NCI-H2171 treated with DMSO at 0.1 percent for 48 hours (cell line): Measurements from ENCODE around the gene GTF2IRD1.
"Not testable (repeated sequence)": the region's sequence is repeated elsewhere in the genome, so short reads cannot be mapped to it uniquely, and the experiment has no call there.

ENCODE experiments used
- DNase-seq: peaks from one replicate; lab custom pipeline; 2025; lab: John Stamatoyannopoulos, UW

GTF2IRD1 gene

DNA sequence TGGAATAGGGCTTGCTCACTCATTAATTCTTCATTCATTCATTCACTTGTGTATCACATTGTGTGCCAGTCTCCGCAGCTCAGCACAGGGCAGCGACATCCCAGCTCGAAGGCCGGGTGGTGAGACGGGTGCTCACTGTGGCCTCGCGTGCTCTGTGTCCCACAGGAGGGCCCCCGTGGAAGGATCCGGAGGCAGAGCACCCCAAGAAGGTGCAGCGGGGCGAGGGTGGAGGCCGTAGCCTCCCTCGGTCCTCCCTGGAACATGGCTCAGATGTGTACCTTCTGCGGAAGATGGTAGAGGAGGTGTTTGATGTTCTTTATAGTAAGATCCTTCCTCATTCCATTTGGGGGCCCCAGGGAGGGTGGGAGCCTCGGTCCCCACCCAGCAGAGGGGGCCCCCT, 61.6 kb downstream of the GTF2IRD1 start:
- DNase-seq, result no peak

DNA sequence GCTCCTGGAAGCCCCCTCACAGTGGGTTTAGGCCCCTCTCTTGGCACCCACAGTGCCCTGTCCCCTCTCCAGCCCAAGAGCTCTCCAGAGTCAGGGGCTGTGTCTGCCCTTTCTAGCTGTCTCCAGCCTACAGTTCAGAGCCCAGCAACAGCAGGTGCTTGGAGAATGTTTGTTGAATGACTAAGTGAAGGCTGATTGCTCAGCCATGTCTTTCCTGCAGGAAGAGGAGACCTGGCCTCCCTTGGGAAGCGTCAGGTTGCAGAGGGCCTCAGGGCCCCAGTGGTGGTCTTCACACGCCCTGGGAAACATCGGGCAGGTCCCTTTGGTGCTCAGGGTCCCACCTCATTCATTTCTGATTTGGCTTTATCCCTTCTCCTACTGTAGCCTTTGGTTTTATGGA, 62.5 kb downstream of the GTF2IRD1 start:
- no peak for DNase-seq

DNA sequence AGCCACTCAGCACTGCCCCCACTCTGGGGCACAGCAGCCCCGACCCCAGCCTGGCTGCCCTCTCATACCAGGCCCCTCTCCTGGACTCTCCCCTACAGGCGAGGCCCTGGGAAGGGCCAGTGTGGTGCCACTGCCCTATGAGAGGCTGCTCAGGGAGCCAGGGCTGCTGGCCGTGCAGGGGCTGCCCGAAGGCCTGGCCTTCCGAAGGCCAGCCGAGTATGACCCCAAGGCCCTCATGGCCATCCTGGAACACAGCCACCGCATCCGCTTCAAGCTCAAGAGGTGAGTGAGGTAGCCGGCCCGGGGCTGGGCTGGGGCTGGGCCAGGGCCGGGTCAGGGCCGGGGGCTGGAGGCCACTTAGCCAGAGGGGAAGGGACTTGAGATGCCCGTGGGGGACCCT, 64.3 kb downstream of the GTF2IRD1 start:
- DNase-seq, result no peak

DNA sequence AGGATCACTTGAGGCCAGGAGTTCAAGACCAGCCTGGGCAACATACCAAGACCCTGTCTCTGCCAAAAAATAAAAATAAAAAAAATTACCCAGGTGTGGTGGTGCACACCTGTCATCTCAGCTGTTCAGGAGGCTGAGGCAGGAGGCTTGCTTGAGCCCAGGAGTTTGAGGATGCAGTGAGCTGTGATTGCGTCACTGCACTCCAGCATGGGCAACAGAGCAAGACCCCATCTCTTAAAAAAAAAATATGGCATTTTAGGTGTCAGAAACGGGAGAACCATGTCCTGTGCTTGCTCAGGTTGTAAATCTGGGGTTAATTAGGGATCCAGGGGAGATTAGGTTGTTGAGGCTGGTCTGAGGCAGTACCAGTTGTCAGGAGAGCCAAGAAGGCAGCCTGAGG, 64.9 kb downstream of the GTF2IRD1 start:
- DNase-seq, result no peak

DNA sequence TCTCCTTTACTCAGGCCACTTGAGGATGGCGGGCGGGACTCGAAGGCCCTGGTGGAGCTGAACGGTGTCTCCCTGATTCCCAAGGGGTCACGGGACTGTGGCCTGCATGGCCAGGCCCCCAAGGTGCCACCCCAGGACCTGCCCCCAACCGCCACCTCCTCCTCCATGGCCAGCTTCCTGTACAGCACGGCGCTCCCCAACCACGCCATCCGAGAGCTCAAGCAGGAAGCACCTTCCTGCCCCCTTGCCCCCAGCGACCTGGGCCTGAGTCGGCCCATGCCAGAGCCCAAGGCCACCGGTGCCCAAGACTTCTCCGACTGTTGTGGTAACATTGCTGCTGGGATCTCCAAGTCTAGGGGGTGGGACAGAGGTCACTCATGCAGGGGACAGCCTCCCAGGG, 65.7 kb downstream of the GTF2IRD1 start:
- DNase-seq, result no peak

DNA sequence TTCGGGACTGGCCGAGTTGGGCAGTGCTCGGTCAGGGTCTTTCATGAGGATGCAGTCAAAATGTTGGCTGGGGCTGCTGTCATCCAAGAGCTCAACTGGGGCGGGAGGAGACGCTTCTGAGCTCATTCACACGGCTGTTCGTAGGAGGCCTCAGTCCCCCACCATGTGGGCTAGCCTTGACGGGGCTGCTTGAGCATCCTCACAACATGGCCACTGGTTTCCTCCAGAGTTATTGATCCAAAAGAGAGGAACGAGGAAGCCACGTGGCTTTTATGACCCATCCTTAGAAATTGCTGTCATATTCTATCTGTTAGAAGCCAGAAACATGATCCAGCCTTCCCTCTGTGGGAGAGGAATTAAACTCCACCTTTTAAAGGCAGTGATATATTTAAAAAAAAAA, 68.1 kb downstream of the GTF2IRD1 start:
- no peak for DNase-seq

DNA sequence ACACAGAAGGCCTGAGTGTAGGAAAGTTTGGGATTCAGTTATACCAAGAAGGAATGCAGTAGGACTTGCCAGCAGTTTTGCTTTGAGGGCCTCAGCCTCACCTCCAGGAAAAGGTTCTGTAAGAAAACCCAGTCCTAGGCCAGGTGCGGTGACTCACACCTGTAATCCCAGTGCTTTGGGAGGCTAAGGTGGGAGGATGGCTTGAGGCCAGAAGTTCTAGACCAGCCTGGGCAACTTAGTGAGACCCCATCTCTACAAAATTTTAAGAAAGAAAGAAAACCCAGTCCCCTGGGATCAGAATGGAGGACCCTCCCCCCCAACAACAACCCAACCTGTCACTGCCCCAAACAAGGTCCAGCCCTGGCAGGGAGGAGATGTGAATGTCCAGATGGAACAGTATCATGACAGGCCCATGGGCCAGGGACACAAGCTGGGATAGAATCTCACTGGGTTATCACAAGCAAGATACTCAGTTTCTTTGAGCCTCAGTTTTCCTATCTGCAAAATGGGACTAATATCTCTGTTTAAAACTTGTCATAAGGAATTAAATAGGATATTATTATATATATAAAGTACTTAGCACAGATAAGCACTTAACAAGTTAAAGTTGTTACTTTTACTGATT, 68.7 kb downstream of the GTF2IRD1 start:
- no peak for DNase-seq

DNA sequence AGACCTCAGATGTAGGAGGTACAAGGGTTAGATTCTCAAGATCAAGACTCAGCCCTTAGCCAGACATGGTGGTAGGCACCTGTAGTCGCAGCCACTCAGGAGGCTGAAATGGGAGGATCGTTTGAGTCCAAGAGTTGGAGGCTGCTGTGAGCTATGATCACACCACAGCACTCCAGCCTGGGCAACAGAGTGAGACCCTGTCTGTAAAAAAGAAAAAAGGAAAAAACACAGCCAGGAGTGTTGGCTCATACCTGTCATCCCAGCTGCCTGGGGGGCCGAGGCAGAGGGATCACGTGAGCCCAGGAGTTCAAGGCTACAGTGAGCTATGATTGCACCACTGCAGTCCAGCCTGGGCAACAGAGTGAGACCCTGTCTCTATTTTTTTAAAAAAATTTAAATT, 69.3 kb downstream of the GTF2IRD1 start:
- DNase-seq, result no peak

DNA sequence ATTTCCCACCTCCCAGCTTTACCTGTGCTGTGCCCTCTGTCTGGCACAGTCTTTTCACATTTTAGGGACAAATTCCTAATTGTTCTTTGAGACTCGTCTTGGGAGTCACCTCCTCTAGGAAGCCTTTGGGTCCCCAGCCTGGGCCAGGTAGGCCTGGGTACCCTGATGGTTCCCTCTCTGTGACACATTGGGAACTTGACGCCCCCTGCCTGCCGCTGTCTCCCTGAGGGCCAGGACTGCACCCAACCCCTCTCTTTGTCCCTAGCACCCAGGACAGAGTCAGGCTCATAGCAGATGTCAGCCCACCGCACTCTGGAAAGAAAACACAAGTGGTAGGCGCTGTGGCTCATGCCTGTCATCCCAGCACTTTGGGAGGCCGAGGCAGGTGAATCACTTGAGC, 71.4 kb downstream of the GTF2IRD1 start:
- DNase-seq, result no peak

DNA sequence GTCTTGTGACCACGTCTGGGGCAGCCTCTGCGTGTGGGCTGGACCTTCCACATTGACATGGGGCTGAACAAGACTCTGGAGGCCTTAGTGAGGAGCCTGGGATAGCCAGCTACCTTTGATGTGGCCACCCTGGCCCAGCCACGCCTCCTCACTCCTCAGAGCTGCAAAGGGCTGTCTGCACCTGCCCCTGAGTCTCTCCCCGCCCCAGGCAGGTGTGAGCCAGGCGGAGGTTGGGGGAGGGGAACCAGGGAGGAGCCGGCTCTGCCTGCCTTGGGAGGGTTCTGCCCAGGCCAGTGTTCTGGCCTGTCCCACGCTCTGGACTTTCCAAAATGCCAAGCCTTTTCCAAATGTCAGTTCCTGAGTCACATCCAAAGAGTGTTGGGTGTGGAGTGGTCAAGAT, 72.2 kb downstream of the GTF2IRD1 start:
- DNase-seq, result peak; percentile 5

DNA sequence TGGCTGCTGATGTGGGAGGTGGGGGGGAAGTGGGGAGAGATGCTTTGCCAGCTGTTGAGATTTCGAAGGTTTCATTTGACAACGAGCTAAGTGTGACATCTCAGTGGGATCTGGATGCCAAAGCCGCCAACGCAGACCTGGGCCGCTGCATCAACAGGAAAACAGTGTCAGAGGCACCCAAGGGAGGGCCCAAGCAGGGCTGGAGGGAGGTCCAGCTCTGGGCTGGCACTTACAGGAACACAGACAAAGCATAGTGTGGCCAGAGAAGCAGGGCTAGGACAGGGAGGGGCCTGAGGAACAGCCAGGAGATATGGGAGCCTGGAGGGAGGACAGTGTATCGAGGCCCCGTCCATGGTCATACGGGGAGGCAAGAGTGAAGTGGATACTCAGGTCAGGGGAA, 73.1 kb downstream of the GTF2IRD1 start:
- DNase-seq, result no peak

DNA sequence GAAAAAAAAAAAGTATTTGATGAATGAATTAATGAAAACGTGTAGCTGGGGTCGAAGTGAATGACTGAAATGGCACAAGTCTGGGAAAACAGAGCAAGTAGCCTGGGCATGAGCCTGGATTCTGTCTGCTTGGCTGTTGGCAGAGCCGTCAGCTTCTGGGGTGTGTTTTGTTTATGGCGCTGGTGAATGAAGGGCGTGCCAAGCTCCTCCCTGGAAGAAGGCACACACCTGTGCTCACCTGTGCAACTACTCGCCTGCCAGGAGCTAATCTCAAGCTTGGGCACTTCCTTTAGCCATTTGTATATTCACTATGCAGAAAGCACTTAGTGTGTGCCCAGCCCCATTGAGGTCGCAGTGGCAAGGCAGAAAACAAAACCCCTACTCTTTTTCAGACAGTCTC, 74.1 kb downstream of the GTF2IRD1 start:
- DNase-seq, result no peak

DNA sequence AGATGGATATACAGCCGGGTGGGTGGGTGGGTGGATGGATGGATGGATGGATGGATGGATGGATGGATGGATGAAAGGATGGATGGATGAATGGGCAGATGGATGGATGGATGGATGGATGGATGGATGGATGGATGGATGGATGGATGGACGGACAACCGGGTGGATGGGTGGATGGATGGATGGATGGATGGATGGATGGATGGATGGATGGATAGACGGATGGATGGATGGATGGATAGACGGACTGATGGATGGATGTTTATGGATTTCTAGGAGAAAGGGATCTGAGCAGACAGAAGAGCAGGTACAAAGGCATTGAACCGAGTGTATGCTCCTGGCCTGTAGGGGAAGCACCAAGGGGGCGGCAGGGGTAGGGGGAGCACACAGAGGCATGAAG, 75.1 kb downstream of the GTF2IRD1 start:
- not testable (repeated sequence) for DNase-seq

DNA sequence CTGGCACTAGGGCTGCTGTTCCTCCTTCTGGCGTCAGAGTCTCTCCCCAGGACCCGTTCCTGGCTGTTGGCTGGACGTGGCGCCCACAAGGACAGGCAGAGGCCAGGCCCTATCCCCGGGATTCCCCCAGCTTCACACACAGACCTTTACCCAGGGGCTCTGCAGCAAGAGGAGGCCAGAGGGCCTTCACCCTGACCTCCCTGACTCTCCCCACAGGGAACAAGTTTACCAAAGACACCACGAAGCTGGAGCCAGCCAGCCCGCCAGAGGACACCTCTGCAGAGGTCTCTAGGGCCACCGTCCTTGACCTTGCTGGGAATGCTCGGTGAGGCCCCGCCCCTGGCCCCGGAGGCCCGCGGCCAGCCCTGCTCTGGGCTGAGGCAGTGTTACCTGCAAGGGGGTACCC, 82.2 kb downstream of the GTF2IRD1 start:
- no peak for DNase-seq

DNA sequence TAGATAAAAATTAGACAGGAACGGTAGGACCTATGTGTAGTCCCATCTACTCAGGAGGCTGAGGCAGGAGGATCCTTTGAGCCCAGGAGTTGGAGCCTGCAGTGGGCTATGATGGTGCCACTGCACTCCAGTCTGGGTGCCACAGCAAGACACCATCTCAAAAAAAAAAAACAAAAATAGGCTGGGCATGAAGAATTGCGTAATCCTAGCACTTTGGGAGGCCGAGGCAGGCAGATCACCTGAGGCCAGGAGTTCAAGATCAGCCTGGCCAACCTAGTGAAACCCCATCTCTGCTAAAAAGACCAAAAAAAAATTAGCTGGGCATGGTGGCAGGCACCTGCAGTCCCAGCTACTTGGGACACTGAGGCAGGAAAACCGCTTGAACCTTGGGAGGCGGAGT, 88.2 kb downstream of the GTF2IRD1 start:
- not testable (repeated sequence) for DNase-seq

DNA sequence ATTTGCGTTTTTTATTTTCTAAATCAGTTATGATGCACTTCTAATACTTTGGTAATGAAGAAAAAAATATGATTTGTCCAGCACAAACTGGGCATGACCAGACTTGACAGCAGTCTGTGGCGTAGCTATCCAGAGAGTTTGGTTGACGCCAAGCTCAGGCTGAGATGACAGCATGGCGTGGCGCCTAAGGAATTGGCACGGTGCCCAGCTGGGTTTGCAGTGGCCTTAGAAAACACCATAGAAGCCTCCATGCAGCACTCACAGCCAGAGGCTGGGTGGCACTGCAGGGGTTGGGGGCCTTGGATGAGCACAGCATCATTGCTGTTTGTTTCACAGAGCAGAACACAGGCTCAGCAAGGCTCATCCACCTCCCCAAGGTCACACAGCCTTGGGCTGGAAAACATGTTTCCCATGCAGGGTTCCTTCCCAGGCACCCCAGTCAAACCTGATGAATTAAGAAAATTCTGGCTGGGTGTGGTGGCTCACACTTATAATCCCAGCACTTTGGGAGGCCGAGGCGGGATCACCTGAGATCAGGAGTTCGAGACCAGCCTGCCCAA, 88.9 kb downstream of the GTF2IRD1 start:
- peak; percentile 86 for DNase-seq

DNA sequence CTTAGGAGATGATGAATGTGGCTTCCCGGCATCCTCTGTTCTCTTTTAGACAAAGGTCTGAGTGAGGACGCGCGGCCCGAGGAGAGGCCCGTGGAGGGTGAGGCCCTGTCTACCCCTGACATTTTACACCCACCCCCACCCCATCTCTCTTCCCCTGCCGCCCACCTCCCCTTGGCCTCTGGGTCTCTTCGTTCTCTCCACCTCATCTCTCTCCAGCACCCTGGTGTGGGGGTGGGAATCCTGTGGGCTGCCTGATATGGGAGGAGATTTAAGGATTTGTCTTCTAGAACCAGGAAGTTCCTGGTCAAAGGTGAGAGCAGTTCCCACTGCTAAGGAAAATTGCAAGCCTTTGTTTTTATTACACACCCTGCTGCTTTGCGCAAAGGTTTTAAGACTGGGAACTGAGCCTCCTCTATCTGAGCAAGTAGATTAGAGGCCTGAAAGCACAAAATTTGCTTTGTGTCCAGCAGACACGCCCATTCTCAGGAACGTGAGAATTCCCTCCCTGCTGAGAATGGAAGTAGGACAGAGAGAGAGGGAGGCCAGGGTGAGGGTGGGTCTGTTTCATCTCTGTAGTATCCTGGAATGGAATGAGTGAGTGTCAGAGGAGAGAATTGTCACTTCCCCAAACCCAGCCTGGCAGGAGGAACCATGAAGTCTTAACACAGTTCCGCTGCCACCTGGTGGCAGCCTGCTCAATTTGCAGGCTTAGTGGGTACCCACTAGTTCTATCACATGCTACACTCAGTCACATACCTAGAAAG, 91.2 kb downstream of the GTF2IRD1 start:
- no peak for DNase-seq

DNA sequence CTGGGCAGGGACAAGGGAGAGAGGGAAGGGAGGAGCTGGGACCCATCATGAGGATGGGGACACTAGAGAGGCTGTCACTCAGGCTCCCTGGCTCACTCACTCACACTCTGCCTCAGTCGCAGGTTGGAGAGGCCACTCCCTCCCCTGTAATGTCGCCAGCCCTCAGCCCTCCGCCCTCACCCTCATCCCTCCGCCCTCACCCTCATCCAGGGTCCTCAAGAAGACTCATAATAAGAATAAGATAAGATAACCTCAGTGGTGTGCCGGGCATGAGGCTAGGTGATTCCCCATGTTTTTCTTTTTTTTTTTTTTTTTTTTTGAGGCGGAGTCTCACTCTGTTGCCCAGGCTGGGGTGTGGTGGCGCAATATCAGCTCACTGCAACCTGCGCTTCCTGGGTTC, 92.2 kb downstream of the GTF2IRD1 start:
- DNase-seq, result no peak

DNA sequence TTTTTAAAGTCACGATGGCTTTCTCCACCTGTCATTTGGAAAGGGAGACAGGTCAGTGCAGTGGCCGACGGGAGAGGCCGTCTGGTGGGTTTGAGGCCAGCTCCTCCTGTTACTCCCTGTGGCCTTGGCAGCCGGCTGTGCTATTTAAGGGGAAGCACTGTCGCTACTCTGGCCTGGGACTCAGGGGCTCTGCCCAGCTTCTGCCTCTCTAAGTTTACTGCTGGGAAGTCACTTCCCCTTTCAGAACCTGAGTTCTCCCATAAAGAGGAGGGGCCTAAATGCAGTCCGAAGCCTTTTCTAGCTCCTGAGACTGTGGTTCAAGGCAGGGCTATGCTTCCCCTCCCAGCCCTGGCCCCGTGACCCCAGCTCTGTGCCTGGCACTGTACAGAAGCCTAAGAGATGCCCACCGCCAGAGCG, 99.9 kb downstream of the GTF2IRD1 start:
- not testable (repeated sequence) for DNase-seq

DNA sequence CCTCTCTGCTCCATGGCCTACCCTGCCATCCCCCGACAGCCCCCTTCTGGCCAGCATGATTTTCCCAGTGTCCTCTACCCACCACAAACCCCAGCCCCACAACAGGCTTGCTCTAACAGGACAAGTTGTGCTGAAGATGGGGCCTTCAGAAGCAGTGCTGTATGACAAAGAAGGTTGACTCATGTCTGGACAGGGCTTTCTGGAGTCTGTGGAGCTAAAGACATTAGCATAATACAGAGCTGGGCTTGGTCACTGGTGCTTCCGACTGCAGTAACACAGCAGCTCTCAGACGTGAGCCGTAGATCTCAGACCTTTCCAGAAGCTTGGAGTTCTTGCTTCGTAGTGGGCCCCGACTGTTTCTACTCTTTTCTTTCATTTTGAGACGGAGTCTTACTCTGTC, 100.5 kb downstream of the GTF2IRD1 start:
- DNase-seq, result no peak

DNA sequence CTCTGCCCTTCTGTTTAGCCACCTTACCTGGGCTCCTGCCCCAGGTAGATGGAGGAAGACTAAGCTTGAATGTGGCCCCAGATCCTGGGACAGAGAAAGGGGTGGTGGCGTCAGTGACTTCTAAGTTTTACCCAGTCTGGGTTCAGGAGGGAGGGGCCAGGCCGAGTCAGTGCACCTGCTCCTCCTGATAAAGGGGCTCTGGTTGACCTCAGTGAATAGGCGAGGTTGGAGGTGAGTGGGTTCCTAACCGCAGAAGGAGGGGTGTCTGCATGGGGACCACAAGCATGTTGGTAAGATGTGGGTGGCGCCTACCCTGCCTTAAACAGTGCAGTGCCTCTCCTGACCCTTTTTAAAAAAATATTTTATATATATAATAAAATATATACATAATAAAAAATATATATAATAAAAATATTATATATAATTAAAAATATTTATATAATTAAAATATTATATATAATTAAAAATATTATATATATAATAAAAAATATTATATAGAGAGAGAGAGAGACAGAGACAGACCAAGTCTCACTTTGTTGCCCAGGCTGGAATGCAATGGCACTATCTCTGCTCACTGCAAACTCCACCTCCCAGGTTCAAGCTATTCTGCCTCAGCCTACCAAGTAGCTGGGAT, 106.5 kb downstream of the GTF2IRD1 start:
- no peak for DNase-seq

DNA sequence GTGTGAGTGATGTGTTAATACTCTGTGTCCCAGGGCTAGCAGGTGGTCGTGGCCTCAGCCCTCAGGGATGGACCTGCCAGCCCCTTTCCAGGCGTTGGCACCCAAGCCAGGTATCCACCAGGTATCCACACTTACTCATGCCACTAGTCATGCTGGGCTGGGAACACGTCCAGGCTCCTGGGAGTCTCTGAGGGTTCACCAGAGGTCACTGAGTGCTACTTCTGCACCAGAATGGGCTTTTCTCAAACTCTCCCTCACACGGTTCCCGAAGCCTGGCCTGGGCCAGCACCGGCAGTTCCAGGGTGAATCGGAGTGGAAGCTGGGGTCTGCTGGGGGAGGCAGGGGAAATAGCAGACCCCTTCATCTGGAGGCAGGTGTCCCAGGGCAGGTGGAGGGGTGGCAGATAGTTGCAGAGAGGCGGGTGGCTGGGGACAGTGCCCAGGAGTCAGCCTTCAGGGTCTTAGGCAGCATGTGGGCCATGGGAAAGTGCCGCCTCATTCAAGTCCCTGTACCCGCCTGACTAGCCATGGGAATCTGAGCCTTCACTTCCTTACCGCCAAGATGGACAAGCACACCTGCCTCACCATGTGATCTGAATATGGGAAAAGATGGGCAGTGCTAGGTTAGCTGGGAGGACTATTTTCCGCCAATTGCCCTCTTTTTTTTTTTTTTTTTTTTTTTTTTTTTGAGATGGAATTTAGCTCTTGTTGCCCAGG, 108.3 kb downstream of the GTF2IRD1 start:
- no peak for DNase-seq
